ENCODE data around the gene LDLRAD3. TPM values are rescaled to one million over a fixed set of nuclear protein-coding genes. Genes with fewer than 3 reads are reported as not detected.
"Not testable (repeated sequence)": the region's sequence is repeated elsewhere in the genome, so short reads cannot be mapped to it uniquely, and the experiment has no call there.

LDLRAD3 gene
- total RNA-seq, 1 donor from 2014 or later, result 1.2 TPM

- DNase-seq, result no peak
- intact Hi-C loops (cut with DNase I), result no loop called here
- ATAC-seq (ENCODE audit: poor library complexity), result no peak
Observed at GRCh38 chr11:36155770-36156160, 211.9 kb downstream of the LDLRAD3 start.

- ATAC-seq (ENCODE audit: poor library complexity), result no peak
- no peak for DNase-seq
- intact Hi-C loops (cut with DNase I), result no loop called here
Observed at GRCh38 chr11:36156161-36156816, 212.4 kb downstream of the LDLRAD3 start.

- intact Hi-C loops (cut with DNase I), result no loop called here
- ATAC-seq (ENCODE audit: poor library complexity) (peak; percentile 63), DNase-seq (no peak)
Observed at GRCh38 chr11:36156817-36157519, 213.1 kb downstream of the LDLRAD3 start.

DNA sequence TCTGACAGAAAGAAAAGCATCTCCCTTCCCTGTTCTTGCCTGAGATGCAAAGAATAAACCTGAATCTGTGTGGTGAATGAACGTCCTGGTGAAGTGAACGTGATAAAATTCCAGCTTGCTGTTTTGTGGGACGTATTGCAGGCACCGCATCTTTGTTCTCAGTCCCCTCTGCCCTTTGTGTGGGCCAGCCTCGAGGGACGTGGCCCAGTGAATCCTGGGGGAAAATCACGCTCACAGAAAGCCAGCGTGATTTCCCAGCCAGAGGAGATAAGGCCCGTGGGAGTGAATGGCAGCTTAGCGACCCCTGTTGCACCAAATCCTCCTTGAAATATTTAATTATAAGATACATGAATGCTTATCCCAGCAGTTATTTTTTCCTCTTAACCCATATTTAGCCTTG lies 216.2 kb downstream of the LDLRAD3 start:
- DNase-seq, result no peak
- no peak for ATAC-seq (ENCODE audit: poor library complexity)
- intact Hi-C loops (cut with DNase I), result no loop called here

- intact Hi-C loops (cut with DNase I), result no loop called here
- no peak for DNase-seq
- no peak for ATAC-seq (ENCODE audit: poor library complexity)
Observed at GRCh38 chr11:36161572-36161971, 217.7 kb downstream of the LDLRAD3 start.

DNA sequence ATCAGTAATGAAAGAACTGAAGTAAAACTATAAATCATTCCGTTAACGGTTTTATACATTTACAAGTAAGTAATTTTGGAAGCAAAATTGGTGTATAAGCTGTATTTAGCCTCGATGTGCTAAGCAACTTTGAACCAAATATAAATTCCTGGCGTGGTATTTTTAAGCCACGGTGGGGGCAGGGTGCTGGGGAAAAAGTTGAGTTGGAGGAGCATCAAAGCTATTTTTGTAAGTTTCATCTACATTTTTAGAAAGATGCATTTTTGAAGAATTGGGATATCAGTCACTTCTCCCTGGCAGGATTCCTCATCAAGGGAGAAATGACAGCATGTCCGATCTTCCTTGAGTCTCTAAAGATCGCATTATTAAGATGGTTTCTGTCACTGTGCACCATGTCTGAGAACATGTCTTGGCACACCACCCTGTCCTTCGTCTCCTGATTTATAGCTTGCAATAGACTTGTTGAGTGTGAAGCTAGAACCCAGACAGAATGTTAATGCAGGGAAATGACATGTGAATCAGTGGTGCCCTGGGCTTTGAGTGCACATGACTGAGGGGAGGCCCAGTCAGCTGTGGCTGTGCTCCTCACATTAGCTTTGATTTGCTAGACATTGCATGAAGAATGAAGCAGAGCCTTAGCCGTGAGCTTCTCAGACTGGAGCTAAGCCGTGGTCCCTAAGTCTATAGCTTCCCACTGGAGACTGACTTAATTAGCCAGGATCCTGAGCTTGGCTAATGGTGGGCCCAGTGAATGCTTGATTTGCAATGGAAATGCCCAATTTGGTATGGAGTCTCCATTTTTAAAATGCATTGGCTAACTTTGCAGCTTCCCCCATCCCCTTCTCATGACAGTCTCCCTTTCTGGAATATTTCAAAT lies 218.4 kb downstream of the LDLRAD3 start:
- no peak for DNase-seq
- intact Hi-C loops (cut with DNase I), result no loop called here
- ATAC-seq (ENCODE audit: poor library complexity), result peak; percentile 18

DNA sequence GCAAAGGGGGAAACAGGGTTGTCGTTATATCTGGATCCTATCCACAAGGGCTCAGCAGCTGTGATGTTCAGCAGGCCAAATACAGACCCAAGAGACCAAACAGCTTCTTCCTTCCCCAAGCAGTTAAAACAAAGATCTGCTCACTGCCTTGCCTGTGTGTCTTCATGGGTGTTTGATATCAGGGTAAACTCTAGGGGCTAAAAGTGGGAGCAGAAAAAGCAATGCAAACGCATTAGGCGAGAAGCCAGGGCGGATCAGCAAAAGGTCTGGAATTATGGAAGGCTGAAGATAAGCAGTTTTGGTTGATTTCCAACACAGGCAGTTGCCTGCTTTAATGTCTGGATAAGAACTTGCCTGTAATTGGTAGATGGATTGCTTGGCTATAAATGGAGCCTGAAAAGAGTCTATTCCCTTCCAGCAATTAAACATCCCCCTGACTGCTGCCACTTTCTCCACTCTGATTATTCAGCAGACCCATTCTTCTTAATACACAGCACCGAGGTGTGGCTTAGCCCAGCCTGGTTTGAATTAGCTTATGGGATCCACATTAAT lies 219.1 kb downstream of the LDLRAD3 start:
- ATAC-seq (ENCODE audit: poor library complexity) (peak; percentile 76), DNase-seq (no peak)
- intact Hi-C loops (cut with DNase I), result no loop called here

DNA sequence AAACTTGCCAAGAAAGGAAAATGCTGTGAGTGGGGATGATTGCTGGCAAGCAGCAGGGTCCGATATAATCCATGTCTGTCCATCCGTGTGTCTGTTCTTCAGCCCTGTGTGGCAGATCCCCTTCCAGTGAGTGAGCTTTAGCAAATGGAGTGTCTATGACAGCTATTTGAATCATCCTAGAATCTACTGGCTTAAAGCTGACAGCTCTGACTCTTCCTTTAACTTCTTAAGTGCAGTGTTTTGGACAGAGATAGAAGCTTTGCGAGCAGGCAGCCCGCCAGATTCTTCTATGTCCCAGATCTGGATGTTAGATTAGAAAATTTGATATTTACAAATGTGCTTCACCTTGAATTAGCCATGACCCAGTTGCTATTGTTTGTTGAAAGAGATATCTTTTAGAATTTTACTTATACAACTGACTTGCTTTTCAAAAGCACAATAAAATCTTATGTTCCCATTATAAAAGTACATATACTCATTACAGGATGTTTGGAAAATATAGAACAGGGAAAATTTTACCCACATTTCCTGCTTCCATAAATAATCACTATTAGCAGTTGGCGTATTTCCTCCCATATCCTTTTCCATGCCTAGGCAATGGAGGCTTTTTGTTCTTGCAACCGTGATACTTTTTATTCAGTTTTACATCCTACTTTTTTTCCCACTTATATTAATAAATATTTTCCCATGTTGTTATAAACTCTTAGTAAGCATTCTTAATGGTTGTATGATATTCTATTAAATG lies 220.8 kb downstream of the LDLRAD3 start:
- ATAC-seq (ENCODE audit: poor library complexity) (no peak), DNase-seq (no peak)
- intact Hi-C loops (cut with DNase I), result no loop called here

DNA sequence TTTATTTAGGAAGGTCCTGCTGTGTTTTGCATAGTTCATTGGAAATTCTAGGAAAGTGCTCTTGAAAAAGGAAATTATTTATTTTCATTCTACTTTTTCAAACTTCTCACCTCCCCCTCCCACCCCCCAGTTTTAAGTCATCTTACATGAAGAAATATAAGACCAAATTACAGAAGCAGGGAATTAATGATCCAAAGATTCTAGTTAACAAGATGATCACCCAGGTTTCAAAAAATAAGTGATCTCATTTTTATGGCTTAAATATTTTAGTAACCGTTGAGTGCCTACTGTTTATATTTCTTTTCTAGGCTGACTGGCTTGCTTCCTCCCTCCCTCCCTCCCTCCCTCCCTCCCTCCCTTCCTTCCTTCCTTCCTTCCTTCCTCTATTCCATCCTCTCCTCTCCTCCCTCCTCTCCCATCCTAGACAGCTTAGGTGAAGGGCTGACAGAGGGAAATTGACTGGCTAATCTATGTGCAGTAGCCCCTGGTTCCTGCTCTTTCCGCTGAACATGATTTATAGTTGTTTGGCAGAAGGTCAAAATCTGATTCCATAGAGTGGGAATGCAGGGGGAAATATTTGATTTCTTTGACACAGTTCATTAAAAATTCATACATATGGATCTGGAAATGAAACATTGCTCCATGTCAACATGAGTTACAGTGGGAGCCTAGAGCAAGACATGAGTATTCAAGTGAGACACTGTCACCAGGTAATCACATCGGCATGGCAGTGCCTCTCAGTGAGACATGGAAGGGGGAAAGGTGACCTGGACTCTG lies 221.9 kb downstream of the LDLRAD3 start:
- intact Hi-C loops (cut with DNase I), result no loop called here
- DNase-seq (no peak), ATAC-seq (ENCODE audit: poor library complexity) (no peak)

GRCh38 chr11:36167073-36167472 lies 223.2 kb downstream of the LDLRAD3 start:
- DNase-seq (no peak), ATAC-seq (ENCODE audit: poor library complexity) (no peak)
- intact Hi-C loops (cut with DNase I), result no loop called here

DNA sequence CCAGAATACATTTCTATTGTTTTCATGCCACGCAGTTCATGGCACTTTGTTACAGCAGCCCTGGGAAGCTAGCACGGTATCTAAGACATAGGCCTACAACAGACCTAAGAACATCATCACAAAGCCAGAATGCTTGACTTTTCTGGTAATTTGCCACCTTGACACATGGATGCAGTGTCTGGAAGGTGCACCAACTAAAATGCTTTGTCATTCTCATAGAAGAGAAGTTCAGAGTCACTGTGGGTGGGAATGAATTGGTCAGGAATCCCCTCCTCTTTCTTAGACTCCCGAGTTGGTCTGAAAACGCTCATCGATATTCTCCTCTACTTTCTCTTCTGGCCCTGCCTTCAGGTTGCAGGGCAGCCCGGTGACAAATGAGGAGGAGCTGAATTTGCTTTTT lies 223.9 kb downstream of the LDLRAD3 start:
- intact Hi-C loops (cut with DNase I), result no loop called here
- no peak for DNase-seq

DNA sequence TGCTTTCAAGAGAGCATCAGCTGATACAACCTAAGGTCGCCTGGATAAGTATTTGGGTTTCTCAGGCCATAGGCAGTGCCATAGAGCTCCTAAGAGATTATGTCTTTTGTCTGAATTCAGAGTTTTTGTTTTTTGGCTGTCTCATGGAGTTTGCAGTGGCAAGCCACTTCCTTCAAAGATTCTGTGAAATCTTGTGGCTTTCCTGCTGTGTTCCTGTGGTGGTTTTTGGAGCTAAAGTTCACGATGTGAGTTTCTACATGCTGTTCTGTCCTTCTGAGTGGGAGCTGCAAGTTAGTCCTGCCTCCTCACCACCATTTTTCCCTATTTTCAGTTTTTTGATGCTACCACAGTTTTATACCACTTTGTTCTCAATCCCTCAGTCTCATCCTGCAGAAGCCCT lies 234.0 kb downstream of the LDLRAD3 start:
- intact Hi-C loops (cut with DNase I), result no loop called here
- DNase-seq (no peak), ATAC-seq (ENCODE audit: poor library complexity) (no peak)

More for the DNA sequence above, 223.9 kb downstream of the LDLRAD3 start:
- no peak for ATAC-seq (ENCODE audit: poor library complexity)

DNA sequence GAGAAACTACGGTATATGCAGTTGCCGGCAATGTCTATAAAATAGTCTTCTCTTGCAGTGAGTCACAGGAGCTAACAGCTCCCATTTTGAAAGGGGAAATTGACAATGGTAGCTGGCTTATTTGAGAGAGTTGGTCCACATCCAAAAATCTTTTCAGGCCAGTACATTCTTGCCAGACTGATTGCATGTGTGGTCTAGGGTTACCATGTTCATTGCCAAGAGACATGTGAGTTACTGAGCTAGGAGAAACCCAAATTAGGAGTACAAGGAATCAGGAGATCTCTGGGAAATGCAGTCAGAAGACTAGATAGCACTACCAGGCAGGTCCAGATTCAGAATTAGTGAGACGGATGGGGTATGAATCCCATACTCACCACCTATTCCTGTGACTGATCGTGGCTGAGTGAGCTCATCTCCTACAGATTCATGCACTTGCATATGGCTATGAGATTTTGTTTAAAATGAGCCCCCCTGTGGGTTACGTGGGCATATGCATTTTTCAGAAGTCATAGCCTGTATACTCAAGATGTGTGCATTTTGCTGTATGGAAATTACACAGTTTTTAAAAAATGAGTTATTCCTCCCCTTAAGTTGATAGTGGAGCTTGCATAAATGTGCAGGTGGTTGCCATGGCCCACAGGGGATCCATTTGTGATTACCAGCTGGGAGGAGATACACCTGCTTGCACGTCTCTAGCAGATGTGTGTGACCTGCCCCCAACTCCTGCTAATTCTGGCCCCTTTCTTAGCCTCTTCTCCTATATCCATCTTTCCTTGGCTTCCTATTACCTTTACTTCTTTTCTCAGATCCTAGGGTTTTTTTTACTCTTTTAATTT lies 242.7 kb downstream of the LDLRAD3 start:
- ATAC-seq (ENCODE audit: poor library complexity), result peak; percentile 85

GRCh38 chr11:36187622-36188021 lies 243.8 kb downstream of the LDLRAD3 start:
- intact Hi-C loops (cut with DNase I), result no loop called here
- no peak for DNase-seq

More for the DNA sequence above, 242.7 kb downstream of the LDLRAD3 start:
- intact Hi-C loops (cut with DNase I), result no loop called here
- no peak for DNase-seq

DNA sequence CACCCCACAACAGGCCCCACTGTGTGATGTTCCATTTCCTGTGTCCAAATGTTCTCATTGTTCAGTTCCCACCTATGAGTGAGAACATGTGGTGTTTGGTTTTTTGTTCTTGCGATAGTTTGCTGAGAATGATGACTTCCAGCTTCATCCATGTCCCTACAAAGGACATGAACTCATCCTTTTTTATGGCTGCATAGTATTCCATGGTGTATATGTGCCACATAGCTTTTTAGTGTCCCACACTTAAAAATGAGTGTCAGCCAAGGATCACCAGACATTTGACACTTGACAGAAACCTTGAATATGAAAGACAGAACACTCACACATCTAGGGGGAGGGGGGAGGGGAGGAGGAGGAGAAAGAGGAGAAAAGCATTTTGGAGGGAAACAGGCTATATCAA lies 245.9 kb downstream of the LDLRAD3 start:
- intact Hi-C loops (cut with DNase I); ATAC-seq (ENCODE audit: poor library complexity): not testable (repeated sequence)

More at GRCh38 chr11:36187622-36188021, 243.8 kb downstream of the LDLRAD3 start:
- ATAC-seq (ENCODE audit: poor library complexity), result no peak

GRCh38 chr11:36191941-36192340 lies 248.1 kb downstream of the LDLRAD3 start:
- no peak for DNase-seq
- intact Hi-C loops (cut with DNase I), result no loop called here
- no peak for ATAC-seq (ENCODE audit: poor library complexity)

More for the DNA sequence above, 245.9 kb downstream of the LDLRAD3 start:
- DNase-seq, result not testable (repeated sequence)
